ENCODE measurements around the gene ACAT2. TPM values are rescaled to one million over a fixed set of nuclear protein-coding genes. Genes with fewer than 3 reads are reported as not detected.
"Not testable (repeated sequence)": the region's sequence is repeated elsewhere in the genome, so short reads cannot be mapped to it uniquely, and the experiment has no call there.

The ACAT2 gene
- polyA plus RNA-seq, 4 donors, result 12.2 to 55.0 (median 21.6) TPM

- DNase-seq (no peak), FAIRE-seq (no peak)
- Histone ChIP-seq H3K27me3 (ENCODE audit: control insufficient read depth in 3 of 3, insufficient read depth in 3 of 3, low read length in 3 of 3) (no peaks in the 10 kb centered on the region), H3K27ac (ENCODE audit: low read depth in 1 of 3, low read length in 2 of 3) (no peak overlapping the region), H3K4me3 (ENCODE audit: low read depth in 1 of 3, low read length in 3 of 3) (no peak overlapping the region), H3K9me3 (ENCODE audit: control insufficient read depth in 2 of 2, insufficient read depth in 1 of 2, low read depth in 1 of 2, low read length in 1 of 2) (peaks cover 0 to 2% of the 10 kb centered on the region in 2 donors), H3K4me1 (ENCODE audit: control insufficient read depth in 3 of 3, insufficient read depth in 2 of 3, low read depth in 1 of 3, low read length in 2 of 3) (peaks cover 0 to 8% (median 0%) of the 10 kb centered on the region in 3 donors), H3K36me3 (ENCODE audit: control insufficient read depth in 3 of 3, insufficient read depth in 2 of 3, low read depth in 1 of 3, low read length in 3 of 3) (peaks cover 0 to 10% (median 0%) of the 10 kb centered on the region in 3 donors)
- 72 to 89% (median 74%) methylated on average over 3 of the region's 3 CpGs for WGBS, 3 donors
Measured at GRCh38 chr6:159718634-159719033, 43.2 kb upstream of the ACAT2 start.

- no peak overlapping the region for H3K27ac ChIP-seq (ENCODE audit: low read depth in 1 of 3, low read length in 2 of 3)
- no peak overlapping the region for H3K4me3 ChIP-seq (ENCODE audit: low read depth in 1 of 3, low read length in 3 of 3)
- H3K4me1 ChIP-seq (ENCODE audit: control insufficient read depth in 3 of 3, insufficient read depth in 2 of 3, low read depth in 1 of 3, low read length in 2 of 3), result peaks cover 0 to 8% (median 0%) of the 10 kb centered on the region in 3 donors
- DNase-seq, result no peak
- peaks cover 0 to 2% of the 10 kb centered on the region in 2 donors for H3K9me3 ChIP-seq (ENCODE audit: control insufficient read depth in 2 of 2, insufficient read depth in 1 of 2, low read depth in 1 of 2, low read length in 1 of 2)
- peaks cover 0 to 13% (median 0%) of the 10 kb centered on the region in 3 donors for H3K36me3 ChIP-seq (ENCODE audit: control insufficient read depth in 3 of 3, insufficient read depth in 2 of 3, low read depth in 1 of 3, low read length in 3 of 3)
- H3K27me3 ChIP-seq (ENCODE audit: control insufficient read depth in 3 of 3, insufficient read depth in 3 of 3, low read length in 3 of 3), result no peaks in the 10 kb centered on the region
- WGBS, 3 donors, result 95 to 97% (median 96%) methylated on average over 7 of the region's 7 CpGs
- FAIRE-seq, result no peak
Measured at GRCh38 chr6:159719287-159719686, 42.6 kb upstream of the ACAT2 start.

- Histone ChIP-seq H3K4me1 (ENCODE audit: control insufficient read depth in 3 of 3, insufficient read depth in 2 of 3, low read depth in 1 of 3, low read length in 2 of 3) (peaks cover 0 to 3% (median 0%) of the 10 kb centered on the region in 3 donors), H3K27me3 (ENCODE audit: control insufficient read depth in 3 of 3, insufficient read depth in 3 of 3, low read length in 3 of 3) (no peaks in the 10 kb centered on the region), H3K9me3 (ENCODE audit: control insufficient read depth in 2 of 2, insufficient read depth in 1 of 2, low read depth in 1 of 2, low read length in 1 of 2) (peaks cover 0 to 2% of the 10 kb centered on the region in 2 donors), H3K36me3 (ENCODE audit: control insufficient read depth in 3 of 3, insufficient read depth in 2 of 3, low read depth in 1 of 3, low read length in 3 of 3) (peaks cover 0 to 15% (median 0%) of the 10 kb centered on the region in 3 donors), H3K4me3 (ENCODE audit: low read depth in 1 of 3, low read length in 3 of 3) (no peak overlapping the region), H3K27ac (ENCODE audit: low read depth in 1 of 3, low read length in 2 of 3) (no peak overlapping the region)
- FAIRE-seq, result no peak
- 37 to 61% (median 48%) methylated on average over 7 of the region's 7 CpGs for WGBS, 3 donors
- DNase-seq, result peak; percentile 60 to 78
Measured at GRCh38 chr6:159720708-159721107, 41.1 kb upstream of the ACAT2 start.

- H3K27me3 ChIP-seq (ENCODE audit: control insufficient read depth in 3 of 3, insufficient read depth in 3 of 3, low read length in 3 of 3); H3K27ac ChIP-seq (ENCODE audit: low read depth in 1 of 3, low read length in 2 of 3); H3K9me3 ChIP-seq (ENCODE audit: control insufficient read depth in 2 of 2, insufficient read depth in 1 of 2, low read depth in 1 of 2, low read length in 1 of 2); FAIRE-seq; H3K4me3 ChIP-seq (ENCODE audit: low read depth in 1 of 3, low read length in 3 of 3); DNase-seq; H3K4me1 ChIP-seq (ENCODE audit: control insufficient read depth in 3 of 3, insufficient read depth in 2 of 3, low read depth in 1 of 3, low read length in 2 of 3): not testable (repeated sequence)
- 97 to 99% (median 97%) methylated on average over 3 of the region's 3 CpGs for WGBS, 3 donors
- peaks cover 0 to 15% (median 0%) of the 10 kb centered on the region in 3 donors for H3K36me3 ChIP-seq (ENCODE audit: control insufficient read depth in 3 of 3, insufficient read depth in 2 of 3, low read depth in 1 of 3, low read length in 3 of 3)
Measured at GRCh38 chr6:159721981-159722380, 39.9 kb upstream of the ACAT2 start.

GRCh38 chr6:159722655-159723054, 39.2 kb upstream of the ACAT2 start:
- FAIRE-seq, result no peak

GRCh38 chr6:159723259-159723658, 38.6 kb upstream of the ACAT2 start:
- Histone ChIP-seq H3K4me3 (ENCODE audit: low read depth in 1 of 3, low read length in 3 of 3) (no peak overlapping the region), H3K27me3 (ENCODE audit: control insufficient read depth in 3 of 3, insufficient read depth in 3 of 3, low read length in 3 of 3) (no peaks in the 10 kb centered on the region), H3K4me1 (ENCODE audit: control insufficient read depth in 3 of 3, insufficient read depth in 2 of 3, low read depth in 1 of 3, low read length in 2 of 3) (no peaks in the 10 kb centered on the region), H3K27ac (ENCODE audit: low read depth in 1 of 3, low read length in 2 of 3) (no peak overlapping the region), H3K36me3 (ENCODE audit: control insufficient read depth in 3 of 3, insufficient read depth in 2 of 3, low read depth in 1 of 3, low read length in 3 of 3) (peaks cover 0 to 15% (median 0%) of the 10 kb centered on the region in 3 donors), H3K9me3 (ENCODE audit: control insufficient read depth in 2 of 2, insufficient read depth in 1 of 2, low read depth in 1 of 2, low read length in 1 of 2) (peaks cover 0 to 2% of the 10 kb centered on the region in 2 donors)
- FAIRE-seq, result no peak
- 98 to 100% (median 99%) methylated on average over 2 of the region's 2 CpGs for WGBS, 3 donors
- no peak for DNase-seq

More at GRCh38 chr6:159722655-159723054, 39.2 kb upstream of the ACAT2 start:
- Histone ChIP-seq H3K27me3 (ENCODE audit: control insufficient read depth in 3 of 3, insufficient read depth in 3 of 3, low read length in 3 of 3) (no peaks in the 10 kb centered on the region), H3K9me3 (ENCODE audit: control insufficient read depth in 2 of 2, insufficient read depth in 1 of 2, low read depth in 1 of 2, low read length in 1 of 2) (peaks cover 0 to 2% of the 10 kb centered on the region in 2 donors), H3K36me3 (ENCODE audit: control insufficient read depth in 3 of 3, insufficient read depth in 2 of 3, low read depth in 1 of 3, low read length in 3 of 3) (peaks cover 0 to 15% (median 0%) of the 10 kb centered on the region in 3 donors), H3K4me1 (ENCODE audit: control insufficient read depth in 3 of 3, insufficient read depth in 2 of 3, low read depth in 1 of 3, low read length in 2 of 3) (no peaks in the 10 kb centered on the region), H3K27ac (ENCODE audit: low read depth in 1 of 3, low read length in 2 of 3) (no peak overlapping the region), H3K4me3 (ENCODE audit: low read depth in 1 of 3, low read length in 3 of 3) (no peak overlapping the region)
- DNase-seq, result no peak

GRCh38 chr6:159724778-159725177, 37.1 kb upstream of the ACAT2 start:
- Histone ChIP-seq H3K4me3 (ENCODE audit: low read depth in 1 of 3, low read length in 3 of 3) (no peak overlapping the region), H3K4me1 (ENCODE audit: control insufficient read depth in 3 of 3, insufficient read depth in 2 of 3, low read depth in 1 of 3, low read length in 2 of 3) (peaks cover 0 to 2% (median 0%) of the 10 kb centered on the region in 3 donors), H3K36me3 (ENCODE audit: control insufficient read depth in 3 of 3, insufficient read depth in 2 of 3, low read depth in 1 of 3, low read length in 3 of 3) (peaks cover 0 to 11% (median 0%) of the 10 kb centered on the region in 3 donors), H3K27me3 (ENCODE audit: control insufficient read depth in 3 of 3, insufficient read depth in 3 of 3, low read length in 3 of 3) (no peaks in the 10 kb centered on the region), H3K9me3 (ENCODE audit: control insufficient read depth in 2 of 2, insufficient read depth in 1 of 2, low read depth in 1 of 2, low read length in 1 of 2) (peaks cover 0 to 2% of the 10 kb centered on the region in 2 donors), H3K27ac (ENCODE audit: low read depth in 1 of 3, low read length in 2 of 3) (no peak overlapping the region)
- FAIRE-seq, result no peak
- DNase-seq, result no peak
- WGBS, 3 donors, result 93 to 95% (median 93%) methylated on average over 4 of the region's 4 CpGs

GRCh38 chr6:159725208-159725607, 36.6 kb upstream of the ACAT2 start:
- not testable (repeated sequence) for H3K27ac ChIP-seq (ENCODE audit: low read depth in 1 of 3, low read length in 2 of 3); H3K27me3 ChIP-seq (ENCODE audit: control insufficient read depth in 3 of 3, insufficient read depth in 3 of 3, low read length in 3 of 3); H3K9me3 ChIP-seq (ENCODE audit: control insufficient read depth in 2 of 2, insufficient read depth in 1 of 2, low read depth in 1 of 2, low read length in 1 of 2); H3K4me1 ChIP-seq (ENCODE audit: control insufficient read depth in 3 of 3, insufficient read depth in 2 of 3, low read depth in 1 of 3, low read length in 2 of 3); DNase-seq; FAIRE-seq; H3K36me3 ChIP-seq (ENCODE audit: control insufficient read depth in 3 of 3, insufficient read depth in 2 of 3, low read depth in 1 of 3, low read length in 3 of 3); H3K4me3 ChIP-seq (ENCODE audit: low read depth in 1 of 3, low read length in 3 of 3)
- WGBS, 3 donors, result 95 to 97% (median 97%) methylated on average over 3 of the region's 3 CpGs

Measured in small intestine (tissue), 7 donors.